NCI-H82 treated with DMSO at 0.1 percent for 48 hours (cell line): Measurements from ENCODE around the gene CXCL12.

Experiments
- DNase-seq: peaks from one replicate; lab custom pipeline; 2025; ENCODE audit not compliant: unreplicated experiment; lab: John Stamatoyannopoulos, UW

CXCL12 gene

DNA sequence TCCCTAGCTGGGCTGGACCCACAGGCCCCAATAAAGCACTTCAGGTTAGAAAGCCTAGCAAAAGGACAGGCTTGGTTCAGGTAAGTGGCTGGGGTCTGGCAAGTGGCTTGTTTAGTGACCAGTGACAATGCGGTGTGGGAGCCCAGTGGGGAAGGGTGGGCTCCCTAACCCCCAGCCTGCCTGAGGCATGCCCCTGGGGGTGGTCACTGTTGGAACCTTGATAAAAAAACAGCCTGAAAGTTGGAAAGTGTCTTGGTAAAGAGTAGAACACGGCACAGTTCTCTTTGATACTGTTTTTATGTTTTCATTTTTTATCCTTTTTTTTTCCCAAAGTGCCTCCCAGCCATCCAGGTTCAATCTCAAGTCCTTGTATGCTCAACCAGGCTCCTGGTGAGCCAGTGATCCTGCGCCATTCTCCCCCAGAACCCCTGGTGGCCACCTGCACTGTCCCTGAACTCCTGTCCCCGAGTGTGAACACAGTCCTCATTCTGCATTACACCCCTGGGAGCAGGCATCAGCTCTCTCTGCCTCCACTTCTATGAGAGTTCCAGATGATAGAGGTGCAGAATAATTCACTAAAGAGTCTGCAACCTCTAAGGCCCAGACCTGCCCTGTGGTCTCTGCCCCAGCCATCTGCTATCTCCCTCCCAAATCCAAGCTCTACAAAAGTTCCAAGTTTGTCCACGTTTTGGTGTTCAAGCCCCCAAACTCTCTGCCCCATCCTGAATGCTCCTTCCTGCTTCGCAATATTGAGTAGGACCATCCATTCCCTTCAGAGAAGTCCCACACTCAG lies 15.0 kb upstream of the CXCL12 start:
- DNase-seq: no peak

DNA sequence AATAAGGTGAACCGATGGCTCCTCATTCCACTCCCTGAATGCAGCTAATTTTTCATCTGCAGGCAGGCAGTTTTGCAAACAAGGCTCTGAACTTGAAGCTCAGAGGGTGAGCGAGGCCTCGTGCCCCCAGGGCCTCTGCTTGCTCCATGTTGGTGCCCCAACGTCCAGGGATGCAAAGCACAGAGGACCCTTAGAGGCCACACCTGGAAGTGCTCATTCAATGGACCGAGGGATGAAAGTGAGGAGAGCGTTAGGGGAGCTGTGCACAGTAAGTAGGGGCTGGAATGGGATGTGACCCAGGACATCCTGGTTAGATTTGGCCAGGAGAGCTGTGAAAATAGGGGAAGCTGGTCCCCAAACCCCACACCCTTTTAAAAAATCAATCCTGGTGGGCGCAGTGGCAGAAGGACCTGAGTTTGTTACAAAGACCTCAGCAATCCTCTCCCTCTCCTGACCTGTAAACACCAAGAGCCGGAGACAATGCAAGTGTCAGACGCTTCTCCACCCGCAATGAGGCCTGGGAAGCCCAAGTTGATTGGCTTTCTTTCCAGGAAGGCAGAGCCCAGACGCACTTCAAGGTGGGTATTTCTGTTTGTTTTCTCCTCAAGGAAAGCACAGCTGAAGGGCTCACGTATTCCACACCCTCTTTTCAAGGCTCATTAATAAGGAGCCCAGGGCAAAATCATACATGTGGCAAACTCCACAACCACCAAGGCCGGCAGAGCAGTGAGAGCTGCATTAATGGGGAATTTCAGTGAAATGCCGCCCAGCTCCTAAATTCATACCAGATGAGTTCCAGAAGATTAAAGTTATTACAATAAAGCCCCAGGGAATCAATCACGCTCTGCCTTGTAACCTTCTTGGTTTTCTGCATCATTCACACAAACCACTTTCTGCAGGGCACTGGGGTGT lies 14.1 kb upstream of the CXCL12 start:
- DNase-seq: no peak

DNA sequence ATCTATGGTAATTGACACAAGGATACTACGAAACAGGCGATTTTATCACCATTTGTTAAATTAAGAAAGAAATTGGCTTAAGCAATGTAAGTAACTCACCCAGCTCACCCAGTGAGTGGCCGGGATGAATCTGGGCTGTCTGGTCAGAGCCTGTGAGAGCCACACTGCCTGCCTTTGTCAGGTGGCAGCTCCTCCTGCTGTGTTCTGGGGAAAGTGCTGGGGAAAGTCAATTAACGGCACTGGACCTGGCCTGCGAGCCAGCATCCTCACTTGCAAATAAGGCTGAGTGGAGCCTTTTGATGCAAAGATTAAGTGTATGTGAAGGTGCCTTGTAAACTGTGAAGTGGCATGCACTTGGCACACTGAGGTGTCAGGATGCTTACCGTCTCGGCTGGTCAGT lies 13.4 kb upstream of the CXCL12 start:
- DNase-seq: no peak

DNA sequence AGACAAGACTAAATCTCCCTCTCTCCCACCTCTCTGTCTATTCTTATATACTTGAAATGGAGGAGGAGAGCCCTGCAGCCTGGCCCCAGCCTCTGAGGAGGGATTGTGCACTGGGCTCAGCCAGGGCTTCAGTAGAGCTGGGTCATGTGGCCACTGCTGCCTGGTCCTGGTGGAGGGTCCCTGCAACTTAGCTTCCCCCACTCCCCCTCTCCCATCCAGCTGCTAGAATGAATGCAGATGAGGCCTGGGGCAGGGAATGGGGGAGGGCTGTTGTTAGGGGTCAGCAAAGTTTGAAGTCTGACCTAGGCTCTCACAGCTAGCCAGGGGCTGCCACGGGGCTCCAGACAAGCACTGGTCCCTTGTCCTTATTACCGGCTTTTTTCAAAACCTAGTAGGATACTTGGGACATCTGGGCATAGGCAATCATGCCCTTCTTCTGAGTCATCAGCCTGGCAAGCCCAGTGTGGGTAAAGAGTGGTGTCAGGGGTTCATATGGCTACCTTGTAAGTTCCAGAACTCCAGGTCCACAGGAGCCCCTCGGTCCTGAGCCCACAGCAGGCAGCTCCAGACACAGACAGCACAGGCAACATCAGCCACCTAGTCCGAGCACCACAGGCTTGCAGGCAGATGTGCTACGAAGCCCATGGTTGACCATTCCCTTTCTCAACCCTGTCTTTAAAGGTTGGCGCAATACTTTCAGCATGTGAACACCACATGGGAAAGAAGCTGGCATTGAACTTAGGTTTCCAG lies 12.8 kb upstream of the CXCL12 start:
- no peak for DNase-seq

DNA sequence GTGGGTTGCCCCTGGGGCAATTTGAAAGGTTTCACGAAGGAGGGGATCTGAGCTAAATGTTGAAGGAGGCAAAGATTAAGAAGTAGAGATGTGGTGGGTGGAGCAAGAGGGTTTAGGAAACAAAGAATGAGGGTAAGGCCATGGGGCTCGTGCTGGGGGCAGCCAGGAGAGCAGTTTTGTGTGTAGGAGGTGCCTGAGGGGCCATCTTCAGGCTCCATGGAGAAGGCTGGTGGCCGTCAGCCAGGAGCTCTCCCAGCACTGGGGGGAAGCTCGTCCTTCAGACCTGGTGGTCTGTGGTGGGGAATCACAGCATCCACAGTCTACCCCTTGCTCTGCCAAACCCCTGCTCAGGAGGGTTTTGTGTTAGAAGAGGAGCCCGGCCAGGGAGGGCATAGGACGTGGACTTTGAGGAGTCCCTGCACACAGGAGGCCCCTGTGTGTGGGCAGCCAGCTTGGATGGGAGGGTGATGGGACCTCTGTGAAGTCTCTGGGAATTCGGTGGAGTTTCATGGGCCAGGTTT lies 11.8 kb upstream of the CXCL12 start:
- DNase-seq: no peak

DNA sequence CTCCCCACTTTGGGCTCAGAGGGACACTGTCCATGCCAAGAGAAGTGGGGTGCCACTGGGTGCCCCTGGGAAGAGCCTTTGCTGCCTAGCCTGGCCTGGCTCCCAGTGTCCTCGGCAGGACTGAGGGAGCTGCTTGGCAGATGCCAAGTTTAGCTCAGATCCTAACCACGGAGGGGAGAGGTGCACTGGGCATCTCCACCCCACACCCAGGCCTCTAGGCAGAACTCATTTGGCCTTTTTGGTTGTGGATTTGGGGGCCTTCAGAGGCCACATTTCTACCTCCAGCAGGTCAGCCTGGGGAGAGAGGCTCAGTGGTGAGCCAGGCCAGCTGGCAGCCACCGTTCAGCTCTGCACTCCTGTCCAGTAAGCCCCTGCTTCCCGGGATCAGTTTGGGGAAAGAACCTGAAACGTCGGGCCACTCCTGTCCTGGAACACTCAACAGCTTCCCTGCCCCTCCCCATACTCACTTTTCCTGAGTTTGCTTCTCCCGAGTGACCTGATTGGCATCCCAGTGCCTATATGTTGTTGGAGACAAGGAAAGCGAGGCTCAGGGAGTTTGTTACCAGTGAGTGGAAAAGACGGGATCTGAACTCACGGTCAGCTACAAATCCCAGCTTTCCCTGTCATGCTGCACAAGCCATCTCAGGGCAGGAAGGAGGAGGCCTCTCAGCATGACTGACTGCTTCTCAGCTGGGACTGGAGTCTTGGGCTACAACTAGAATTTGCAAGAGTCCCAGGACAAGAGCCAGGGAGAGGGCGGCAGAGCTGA lies 11.2 kb upstream of the CXCL12 start:
- DNase-seq: no peak

DNA sequence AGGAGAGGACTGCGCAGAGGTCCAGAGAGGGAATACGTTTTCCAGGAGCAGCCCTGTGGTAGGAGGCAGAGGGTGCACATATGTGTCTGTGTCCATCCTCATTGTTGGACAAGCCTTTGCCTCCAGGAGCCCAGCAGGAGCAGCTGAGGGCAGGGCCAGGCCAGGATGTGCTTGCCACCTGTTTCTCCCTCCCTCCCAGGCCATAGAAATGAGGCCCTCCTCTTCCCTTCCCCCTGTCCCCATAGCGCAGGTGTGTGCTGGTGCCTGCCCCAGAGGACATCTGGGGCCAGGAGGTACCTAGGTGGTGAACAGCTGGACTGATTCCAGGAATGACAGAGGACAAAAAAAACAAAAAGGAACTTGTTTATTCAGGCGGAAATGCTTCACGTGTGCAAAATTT lies 10.5 kb upstream of the CXCL12 start:
- no peak for DNase-seq

DNA sequence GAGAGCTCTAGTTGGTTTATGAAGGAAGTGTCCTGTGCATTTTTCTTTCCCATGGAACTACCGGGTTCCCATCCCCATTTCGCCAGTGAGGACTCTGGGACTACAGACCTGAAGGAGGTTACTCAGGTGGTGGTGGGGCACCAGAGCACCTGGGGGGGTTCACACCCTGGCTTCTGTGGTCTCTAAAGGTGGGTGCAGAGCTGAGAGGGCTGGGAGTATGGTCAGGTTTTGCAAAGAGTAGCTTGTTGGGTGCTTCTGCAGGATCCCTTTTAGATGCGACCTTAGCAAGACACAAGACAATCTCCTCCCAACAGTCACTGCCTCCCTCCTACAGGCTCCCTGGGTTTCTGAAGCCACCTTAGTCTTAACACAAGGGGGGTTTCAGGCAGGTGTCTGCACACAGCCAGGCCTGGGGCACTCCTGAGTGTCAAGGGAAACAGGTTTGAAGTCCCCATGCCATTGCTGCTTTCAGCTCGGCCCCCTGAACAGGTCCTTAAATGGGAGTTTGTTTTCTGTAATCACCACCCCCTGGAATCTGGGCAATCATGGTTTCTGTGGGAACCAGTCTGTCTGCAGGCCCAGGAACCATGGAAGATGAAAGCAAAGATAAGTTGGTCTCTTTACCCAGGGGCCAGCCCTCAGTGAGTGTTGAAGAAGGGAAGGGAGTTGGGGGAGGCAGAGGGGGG lies 9.9 kb upstream of the CXCL12 start:
- DNase-seq: no peak

DNA sequence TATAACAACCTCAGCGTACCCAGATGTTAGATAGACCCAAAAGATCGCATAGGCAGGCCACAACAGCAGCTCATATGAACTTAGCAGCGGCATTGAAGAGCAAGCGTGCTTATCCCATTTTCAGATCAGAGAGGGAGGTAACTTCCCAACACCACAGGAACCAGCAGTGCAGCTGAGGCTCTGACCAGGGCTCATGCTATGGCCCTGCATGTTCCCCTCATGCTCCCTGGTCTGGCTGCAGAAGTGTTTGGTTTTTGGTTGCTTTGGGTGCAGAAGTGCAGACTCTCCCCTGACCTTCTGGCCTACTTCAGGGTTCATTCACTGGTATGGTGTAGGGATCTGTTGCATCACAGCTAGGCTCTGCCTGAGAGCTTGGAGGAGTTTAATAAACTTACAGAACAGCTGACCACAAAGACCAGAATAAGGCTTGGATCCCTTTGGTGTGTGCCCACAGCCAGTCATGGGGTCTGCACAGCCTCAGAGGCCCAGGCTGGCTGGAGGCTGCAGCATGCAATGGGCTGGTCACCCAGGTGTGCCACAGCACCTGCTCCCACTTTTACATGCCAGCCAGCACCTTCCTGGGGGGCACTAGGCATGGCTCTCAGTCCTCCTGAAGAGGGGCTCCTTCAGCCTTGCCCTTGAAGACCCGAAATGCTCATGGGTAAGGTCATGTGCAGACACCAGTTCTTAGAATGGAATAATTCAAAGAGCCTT lies 9.1 kb upstream of the CXCL12 start:
- no peak for DNase-seq

DNA sequence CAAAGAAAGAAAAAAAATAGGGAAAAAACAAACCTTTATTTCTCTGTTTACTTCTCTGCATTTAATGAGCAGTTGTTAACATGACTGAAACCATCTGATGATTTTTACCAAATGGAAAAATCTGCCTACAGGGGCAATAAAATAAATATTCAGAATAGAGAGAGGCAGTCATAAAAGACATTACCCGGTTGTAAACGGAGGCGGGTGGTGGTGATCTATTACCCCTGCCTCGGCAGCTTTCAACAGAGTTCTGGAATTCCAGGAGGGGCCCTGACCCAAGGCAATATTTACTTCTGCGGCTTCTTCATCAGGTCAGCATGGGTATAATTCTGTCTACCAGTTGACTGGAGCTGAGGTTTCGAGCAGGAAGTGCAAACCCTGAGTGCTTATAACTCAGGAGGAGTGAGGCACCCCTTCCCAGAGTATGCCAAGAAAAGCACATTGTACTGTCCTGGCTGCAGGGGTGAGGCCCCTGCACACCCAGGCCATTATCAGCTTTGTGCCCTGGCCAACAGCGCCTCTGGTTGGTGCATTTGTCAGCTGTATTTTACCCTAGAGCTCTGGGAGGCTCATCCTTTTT lies 8.2 kb upstream of the CXCL12 start:
- no peak for DNase-seq

DNA sequence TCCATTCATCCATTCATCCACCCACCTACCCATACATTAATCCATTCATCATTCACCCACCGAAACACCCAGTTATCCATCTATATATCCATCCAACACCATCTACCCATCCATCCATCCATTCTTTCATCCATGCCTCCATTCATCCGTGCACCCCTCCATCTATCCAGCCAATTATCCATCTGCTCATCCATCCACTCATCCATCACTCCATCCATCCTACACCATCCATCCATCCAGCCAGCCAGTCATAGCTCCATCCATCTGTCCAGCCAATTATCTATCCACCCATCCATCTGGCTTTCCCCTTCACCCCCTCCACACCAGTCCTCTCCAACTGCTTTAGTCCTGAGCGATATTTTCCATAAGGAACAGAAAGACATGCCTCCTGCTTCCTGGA lies 7.5 kb upstream of the CXCL12 start:
- no peak for DNase-seq

DNA sequence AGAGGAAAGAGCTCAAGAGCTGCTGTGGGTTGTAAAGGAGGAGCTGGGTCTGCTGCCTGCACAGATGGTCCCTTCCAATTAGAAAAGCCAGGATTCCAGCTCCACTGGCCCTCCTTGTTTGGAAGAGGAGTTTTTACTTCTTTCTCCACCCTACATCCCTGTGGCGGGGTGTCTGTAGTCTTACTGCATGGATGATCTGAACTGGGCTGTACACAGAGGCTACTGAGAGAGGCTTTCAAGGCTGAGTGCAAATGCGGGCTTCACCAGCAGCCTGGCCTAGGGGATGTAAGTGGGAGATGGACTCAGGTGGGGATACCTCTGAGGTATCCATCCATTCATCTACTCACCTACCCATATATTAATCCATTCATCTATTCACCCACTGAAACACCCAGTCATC lies 7.1 kb upstream of the CXCL12 start:
- DNase-seq: no peak

DNA sequence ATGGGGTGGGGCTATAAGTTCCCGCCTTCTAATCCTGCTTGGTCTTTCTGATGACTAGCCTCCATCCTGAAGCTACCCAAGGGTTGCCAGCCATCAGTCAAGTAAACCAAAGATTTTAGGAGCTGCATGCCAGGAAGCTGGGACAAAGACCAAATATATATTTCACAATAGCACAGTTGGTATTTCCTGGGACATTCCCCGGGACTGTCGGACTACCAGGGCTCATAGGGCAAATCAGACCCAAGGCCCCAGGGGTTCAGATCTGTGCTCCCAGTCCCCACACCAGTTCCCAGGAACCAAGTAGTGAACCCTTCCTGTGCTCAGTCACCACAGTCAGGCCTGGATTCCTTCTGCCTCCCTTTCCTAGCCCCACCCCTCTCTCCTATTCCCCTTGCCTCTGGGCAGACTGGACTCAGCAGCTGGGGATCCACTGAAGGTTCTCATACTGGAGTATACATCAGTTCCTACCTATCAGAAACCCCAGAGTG lies 5.7 kb upstream of the CXCL12 start:
- no peak for DNase-seq

DNA sequence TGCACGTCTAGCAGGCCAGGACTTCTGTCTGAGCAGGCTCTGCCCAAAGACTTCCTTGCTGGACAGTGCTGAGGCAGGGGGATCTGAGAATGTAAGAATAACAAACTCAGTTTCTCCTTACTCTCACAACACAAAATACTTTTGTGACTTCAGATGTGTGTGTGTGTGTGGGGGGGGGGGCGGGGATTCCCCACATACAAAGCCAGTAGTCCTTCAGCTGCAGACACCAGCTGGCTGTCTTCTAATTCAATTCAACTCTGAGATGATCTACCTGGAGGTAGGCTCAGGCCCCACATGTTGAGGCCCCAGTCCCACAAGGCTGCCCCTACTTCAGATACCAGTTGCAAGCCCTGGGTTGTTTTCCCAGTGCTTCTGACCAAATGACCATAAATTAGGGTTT lies 4.7 kb upstream of the CXCL12 start:
- DNase-seq: no peak

DNA sequence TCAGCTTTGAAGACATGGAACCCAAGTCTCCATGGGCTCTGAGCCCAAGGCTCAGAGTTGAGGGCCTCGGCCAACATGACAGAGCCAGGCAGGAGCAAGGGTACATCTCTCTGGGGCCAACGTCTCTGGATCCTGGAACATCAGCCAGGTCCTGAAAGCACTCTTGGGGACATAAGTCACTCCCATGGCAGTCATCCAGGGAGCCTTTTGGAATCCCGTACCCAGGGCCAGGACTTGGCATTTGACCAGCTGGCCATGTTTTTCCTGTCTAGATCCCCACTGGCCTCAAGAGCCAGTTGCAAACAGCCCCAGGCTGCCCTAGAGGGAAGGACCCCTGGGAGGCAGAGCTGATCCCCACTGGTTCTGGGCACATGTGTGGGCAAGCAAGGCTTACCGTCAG lies 4.3 kb upstream of the CXCL12 start:
- DNase-seq: no peak

DNA sequence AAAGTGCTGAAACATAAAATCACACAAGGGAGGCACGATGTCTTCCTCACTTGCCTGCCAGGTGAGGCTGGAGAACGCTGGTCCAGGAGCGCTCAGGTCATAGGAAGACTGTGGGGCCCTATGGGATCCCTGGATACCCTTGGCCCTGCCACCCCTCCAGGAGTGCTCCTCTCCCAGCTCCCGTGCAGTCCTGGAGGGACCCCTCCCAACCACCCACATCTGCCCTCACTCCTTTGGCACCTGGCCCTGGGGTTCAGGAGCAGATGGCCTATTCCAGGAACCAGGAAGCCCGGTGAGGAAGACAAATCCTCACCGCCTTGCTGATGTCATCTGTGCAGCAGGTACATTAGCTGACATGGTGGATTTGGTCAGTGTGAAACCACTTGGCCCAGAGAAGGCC lies 3.7 kb upstream of the CXCL12 start:
- DNase-seq: no peak

DNA sequence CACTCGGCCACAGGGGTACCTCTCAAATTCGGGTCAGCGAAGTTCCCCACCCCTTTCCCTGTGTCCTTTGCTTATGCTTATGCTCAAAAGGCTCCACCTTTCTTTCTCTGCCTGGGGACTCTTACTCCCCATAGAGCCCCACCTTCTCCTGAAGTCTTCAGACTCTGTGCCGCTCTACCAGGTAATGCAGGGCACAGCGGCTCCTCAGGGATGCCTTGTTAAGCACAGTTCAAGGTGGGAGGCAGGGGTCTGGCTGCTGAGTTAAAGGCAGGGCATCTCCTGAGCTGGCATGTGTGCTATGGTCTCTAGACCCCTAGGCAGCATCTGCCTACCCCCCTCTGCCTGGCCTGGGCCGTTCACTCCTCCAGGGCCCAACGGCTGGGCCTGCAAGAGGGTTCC lies 3.0 kb upstream of the CXCL12 start:
- no peak for DNase-seq

DNA sequence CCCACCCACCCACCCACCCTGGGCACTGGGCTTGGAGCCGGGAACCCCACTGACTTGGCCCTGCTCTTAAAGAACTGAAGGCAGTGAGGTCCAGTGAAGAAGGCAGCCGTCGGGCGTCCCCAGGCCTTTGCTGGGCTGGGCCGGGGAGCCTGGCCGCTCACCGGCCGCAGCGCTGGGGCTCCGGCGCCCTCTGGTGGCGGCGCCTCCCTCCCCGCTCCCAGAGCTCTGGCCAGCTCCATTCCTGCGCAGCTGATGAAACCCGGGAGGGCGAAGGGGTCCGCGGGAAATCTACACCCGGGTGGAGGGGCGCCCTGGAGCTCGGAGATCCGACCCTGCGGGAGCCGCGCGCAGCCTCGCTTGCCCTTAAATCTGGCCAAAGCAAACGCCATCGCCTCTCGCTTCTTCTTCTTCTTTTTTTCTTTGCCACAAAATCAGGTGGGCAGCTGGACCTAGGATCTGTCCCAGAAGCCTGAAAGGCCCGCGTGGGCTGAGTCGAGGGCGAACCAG lies 1.7 kb upstream of the CXCL12 start:
- no peak for DNase-seq
